Dendritic cell treated with granulocyte-macrophage colony-stimulating factor and Interleukin-4, amounts not matched to agents 40 ng/mL and 50 ng/mL, for 4 days (primary cell): ENCODE data around the gene PROK2.

Experiments
- H3K27ac Mint-ChIP-seq: one replicate; pipeline ENCODE4 v1.8.0; 2022; ENCODE audit warnings: mild to moderate bottlenecking, mixed read lengths
- H3K27me3 Mint-ChIP-seq: one replicate; pipeline ENCODE4 v1.8.0; 2022; ENCODE audit warnings: mild to moderate bottlenecking, mixed read lengths
- H3K36me3 Mint-ChIP-seq: one replicate; pipeline ENCODE4 v1.8.0; 2022; ENCODE audit warnings: low read depth, mixed read lengths
- H3K4me1 Mint-ChIP-seq: one replicate; pipeline ENCODE4 v1.8.0; 2022; ENCODE audit warnings: low read depth, mixed read lengths
- H3K4me3 Mint-ChIP-seq: one replicate; pipeline ENCODE4 v1.8.0; 2022; ENCODE audit warnings: mild to moderate bottlenecking, moderate library complexity, mixed read lengths
- H3K9me3 Mint-ChIP-seq: one replicate; pipeline ENCODE4 v1.8.0; 2022; ENCODE audit warnings: mixed read lengths
- intact Hi-C: fragments of 100-400 bp; cut with micrococcal nuclease; formaldehyde crosslinking; loops from one replicate; pipeline ENCODE4 v1.15.0; 2022

Gene PROK2

GRCh38 chr3:71805199-71805598 lies 20.3 kb upstream of the PROK2 start:
- Mint-ChIP-seq H3K27ac (peak overlapping the region; percentile 67), H3K4me3 (no peak overlapping the region), H3K4me1 (peaks cover 14% of the 10 kb centered on the region), H3K9me3 (no peaks in the 10 kb centered on the region), H3K36me3 (no peaks in the 10 kb centered on the region), H3K27me3 (no peaks in the 10 kb centered on the region)
- intact Hi-C loops: no loop called here

GRCh38 chr3:71803248-71803647 lies 18.3 kb upstream of the PROK2 start:
- Mint-ChIP-seq H3K36me3 (no peaks in the 10 kb centered on the region), H3K27me3 (no peaks in the 10 kb centered on the region), H3K27ac (peak overlapping the region; percentile 29), H3K4me1 (peaks cover 20% of the 10 kb centered on the region), H3K9me3 (no peaks in the 10 kb centered on the region), H3K4me3 (no peak overlapping the region)
- intact Hi-C loops: no loop called here

- intact Hi-C loops: no loop called here
- Mint-ChIP-seq H3K36me3 (no peaks in the 10 kb centered on the region), H3K9me3 (no peaks in the 10 kb centered on the region), H3K27me3 (no peaks in the 10 kb centered on the region), H3K4me3 (no peak overlapping the region), H3K27ac (no peak overlapping the region), H3K4me1 (peaks cover 24% of the 10 kb centered on the region)
Measured at GRCh38 chr3:71801986-71802385, 17.0 kb upstream of the PROK2 start.

GRCh38 chr3:71800023-71800422 lies 15.1 kb upstream of the PROK2 start:
- Mint-ChIP-seq H3K27me3 (peaks cover 2% of the 10 kb centered on the region), H3K9me3 (no peaks in the 10 kb centered on the region), H3K4me3 (no peak overlapping the region), H3K4me1 (peaks cover 14% of the 10 kb centered on the region), H3K36me3 (no peaks in the 10 kb centered on the region), H3K27ac (no peak overlapping the region)
- intact Hi-C loops: no loop called here

- intact Hi-C loops: loop anchor here (5.0 kb wide), 1 partner anchor 40 kb away; no protein-coding TSS in a partner anchor
- Mint-ChIP-seq H3K9me3 (no peaks in the 10 kb centered on the region), H3K27me3 (peaks cover 6% of the 10 kb centered on the region), H3K27ac (no peak overlapping the region), H3K4me3 (no peak overlapping the region), H3K4me1 (peaks cover 17% of the 10 kb centered on the region), H3K36me3 (no peaks in the 10 kb centered on the region)
Measured at GRCh38 chr3:71797455-71797854, 12.5 kb upstream of the PROK2 start.

- intact Hi-C loops: loop anchor here (5.0 kb wide), 1 partner anchor 39 kb away; no protein-coding TSS in a partner anchor
- Mint-ChIP-seq H3K4me3 (no peak overlapping the region), H3K9me3 (no peaks in the 10 kb centered on the region)
Measured at GRCh38 chr3:71796290-71796689, 11.3 kb upstream of the PROK2 start.

GRCh38 chr3:71791634-71792033 lies 6.7 kb upstream of the PROK2 start:
- H3K4me3 Mint-ChIP-seq: no peak overlapping the region
- H3K27me3 Mint-ChIP-seq: peaks cover 14% of the 10 kb centered on the region
- peaks cover 7% of the 10 kb centered on the region for H3K4me1 Mint-ChIP-seq
- intact Hi-C loops: no loop called here
- no peaks in the 10 kb centered on the region for H3K36me3 Mint-ChIP-seq
- H3K9me3 Mint-ChIP-seq: no peaks in the 10 kb centered on the region
- H3K27ac Mint-ChIP-seq: no peak overlapping the region

More at GRCh38 chr3:71796290-71796689, 11.3 kb upstream of the PROK2 start:
- H3K27me3 Mint-ChIP-seq: peaks cover 6% of the 10 kb centered on the region
- peaks cover 17% of the 10 kb centered on the region for H3K4me1 Mint-ChIP-seq
- no peak overlapping the region for H3K27ac Mint-ChIP-seq
- no peaks in the 10 kb centered on the region for H3K36me3 Mint-ChIP-seq

GRCh38 chr3:71789922-71790321 lies 5.0 kb upstream of the PROK2 start:
- Mint-ChIP-seq H3K27ac (no peak overlapping the region), H3K36me3 (no peaks in the 10 kb centered on the region), H3K4me1 (peaks cover 17% of the 10 kb centered on the region), H3K4me3 (no peak overlapping the region), H3K27me3 (peaks cover 26% of the 10 kb centered on the region), H3K9me3 (no peaks in the 10 kb centered on the region)
- intact Hi-C loops: loop anchor here (10.0 kb wide), 1 partner anchor 65 kb away; the partner anchor contains the start of gene EIF4E3

GRCh38 chr3:71787851-71788405 lies 3.0 kb upstream of the PROK2 start:
- peaks cover 29% of the 10 kb centered on the region for H3K27me3 Mint-ChIP-seq
- intact Hi-C loops: loop anchor here (10.0 kb wide), 1 partner anchor 63 kb away; the partner anchor contains the start of gene EIF4E3
- no peaks in the 10 kb centered on the region for H3K36me3 Mint-ChIP-seq
- no peak overlapping the region for H3K4me3 Mint-ChIP-seq
- no peaks in the 10 kb centered on the region for H3K9me3 Mint-ChIP-seq
- H3K4me1 Mint-ChIP-seq: peaks cover 17% of the 10 kb centered on the region
- no peak overlapping the region for H3K27ac Mint-ChIP-seq

GRCh38 chr3:71786551-71786950 lies 1.6 kb upstream of the PROK2 start:
- Mint-ChIP-seq H3K4me1 (peaks cover 17% of the 10 kb centered on the region), H3K36me3 (no peaks in the 10 kb centered on the region), H3K27ac (no peak overlapping the region), H3K4me3 (no peak overlapping the region), H3K9me3 (no peaks in the 10 kb centered on the region), H3K27me3 (peaks cover 29% of the 10 kb centered on the region)
- intact Hi-C loops: loop anchor here (10.0 kb wide), 1 partner anchor 62 kb away; the partner anchor contains the start of gene EIF4E3

GRCh38 chr3:71786217-71786549 lies 1.2 kb upstream of the PROK2 start:
- intact Hi-C loops: loop anchor here (10.0 kb wide), 1 partner anchor 61 kb away; the partner anchor contains the start of gene EIF4E3
- peak overlapping the region; percentile 63 for H3K27ac Mint-ChIP-seq
- peaks cover 29% of the 10 kb centered on the region for H3K27me3 Mint-ChIP-seq
- H3K4me1 Mint-ChIP-seq: peaks cover 17% of the 10 kb centered on the region
- H3K9me3 Mint-ChIP-seq: no peaks in the 10 kb centered on the region
- no peaks in the 10 kb centered on the region for H3K36me3 Mint-ChIP-seq
- H3K4me3 Mint-ChIP-seq: no peak overlapping the region

GRCh38 chr3:71785532-71786216 lies 726 bp upstream of the PROK2 start:
- Mint-ChIP-seq H3K27me3 (peaks cover 29% of the 10 kb centered on the region), H3K4me1 (peaks cover 17% of the 10 kb centered on the region), H3K4me3 (peak overlapping the region; percentile 74), H3K9me3 (no peaks in the 10 kb centered on the region), H3K36me3 (no peaks in the 10 kb centered on the region), H3K27ac (peak overlapping the region; percentile 63)
- intact Hi-C loops: loop anchor here (10.0 kb wide), 1 partner anchor 61 kb away; the partner anchor contains the start of gene EIF4E3

- no peaks in the 10 kb centered on the region for H3K36me3 Mint-ChIP-seq
- intact Hi-C loops: loop anchor here (10.0 kb wide), 1 partner anchor 60 kb away; the partner anchor contains the start of gene EIF4E3
- H3K27me3 Mint-ChIP-seq: peaks cover 27% of the 10 kb centered on the region
- H3K4me1 Mint-ChIP-seq: peaks cover 31% of the 10 kb centered on the region
- peak overlapping the region; percentile 87 for H3K4me3 Mint-ChIP-seq
- H3K27ac Mint-ChIP-seq: peak overlapping the region; percentile 63
- H3K9me3 Mint-ChIP-seq: no peaks in the 10 kb centered on the region
Measured at GRCh38 chr3:71784201-71784913, 591 bp downstream of the PROK2 start.

GRCh38 chr3:71783152-71783551 lies 1.8 kb downstream of the PROK2 start:
- Mint-ChIP-seq H3K27ac (no peak overlapping the region), H3K9me3 (no peaks in the 10 kb centered on the region), H3K27me3 (peaks cover 27% of the 10 kb centered on the region), H3K36me3 (no peaks in the 10 kb centered on the region), H3K4me1 (peaks cover 37% of the 10 kb centered on the region), H3K4me3 (no peak overlapping the region)
- intact Hi-C loops: loop anchor here (10.0 kb wide), 1 partner anchor 58 kb away; the partner anchor contains the start of gene EIF4E3
